GM23338 (cell line): Measurements from ENCODE around the gene ASB5. TPM values are rescaled to one million over a fixed set of nuclear protein-coding genes. Genes with fewer than 3 reads are reported as not detected.
"Not testable (repeated sequence)": the region's sequence is repeated elsewhere in the genome, so short reads cannot be mapped to it uniquely, and the experiment has no call there.

Experiments
- ATAC-seq: fragments of 200-7000 bp; cut with Tn5 transposase; 3 replicates; pipeline ENCODE4 v1.9.1; 2020
- DNase-seq: peaks from one replicate; pipeline ENCODE4 v3.0.0-alpha.2; 2015; ENCODE audit warnings: low spot score
- H2AFZ ChIP-seq: fragments of 200-600 bp; sonication (generic); 2 replicates; pipeline ENCODE4 v1.8.0; 2016; ENCODE audit warnings: antibody characterized with exemption, mild to moderate bottlenecking, moderate library complexity
- H3F3A ChIP-seq: fragments of 200-600 bp; sonication (generic); replicated peaks from 2 replicates; pipeline ENCODE4 v1.8.0; 2017; ENCODE audit warnings: antibody characterized with exemption, mixed run types, low read depth
- H3K27ac ChIP-seq: fragments of 200-600 bp; sonication (generic); 2 replicates; pipeline ENCODE4 v1.6.1; 2016; ENCODE audit warnings: low read depth
- H3K27me3 ChIP-seq: fragments of 200-600 bp; sonication (generic); 2 replicates; pipeline ENCODE4 v1.8.0; 2016; ENCODE audit warnings: mild to moderate bottlenecking, mixed run types, moderate library complexity; ENCODE audit not compliant: insufficient read depth
- H3K36me3 ChIP-seq: fragments of 200-600 bp; sonication (generic); 2 replicates; pipeline ENCODE4 v1.8.0; 2016; ENCODE audit warnings: mild to moderate bottlenecking; ENCODE audit not compliant: insufficient read depth
- H3K4me1 ChIP-seq: fragments of 200-600 bp; sonication (generic); 2 replicates; pipeline ENCODE4 v1.8.0; 2016; ENCODE audit warnings: mild to moderate bottlenecking, moderate library complexity; ENCODE audit not compliant: insufficient read depth
- H3K4me2 ChIP-seq: fragments of 200-600 bp; sonication (generic); 2 replicates; pipeline ENCODE4 v1.7.1; 2017; ENCODE audit warnings: mixed run types
- H3K4me3 ChIP-seq: fragments of 200-600 bp; sonication (generic); 2 replicates; pipeline ENCODE4 v1.6.1; 2016; ENCODE audit warnings: mixed run types
- H3K79me2 ChIP-seq: fragments of 200-600 bp; sonication (generic); replicated peaks from 2 replicates; pipeline ENCODE4 v1.8.0; 2017; ENCODE audit warnings: mild to moderate bottlenecking; ENCODE audit not compliant: insufficient read depth
- H3K9me2 ChIP-seq: fragments of 200-600 bp; sonication (generic); 2 replicates; pipeline ENCODE4 v1.8.0; 2017; ENCODE audit not compliant: insufficient read depth
- H4K20me1 ChIP-seq: fragments of 200-600 bp; sonication (generic); replicated peaks from 2 replicates; pipeline ENCODE4 v1.8.0; 2017; ENCODE audit warnings: mild to moderate bottlenecking; ENCODE audit not compliant: insufficient read depth
- H3K27ac Mint-ChIP-seq: 2 replicates; pipeline ENCODE4 v1.8.0; 2020; ENCODE audit warnings: inconsistent platforms, mild to moderate bottlenecking, moderate library complexity, mixed read lengths
- H3K27me3 Mint-ChIP-seq: 3 replicates; pipeline ENCODE4 v1.8.0; 2022; ENCODE audit warnings: low read depth, mild to moderate bottlenecking, moderate library complexity, mixed read lengths, inconsistent platforms; ENCODE audit not compliant: insufficient read depth, poor library complexity
- H3K36me3 Mint-ChIP-seq: 3 replicates; pipeline ENCODE4 v1.8.0; 2021; ENCODE audit warnings: low read depth, mild to moderate bottlenecking, inconsistent platforms, moderate library complexity, mixed read lengths
- H3K4me1 Mint-ChIP-seq: 3 replicates; pipeline ENCODE4 v1.8.0; 2020; ENCODE audit warnings: mild to moderate bottlenecking, inconsistent platforms, mixed read lengths
- H3K4me3 Mint-ChIP-seq: 3 replicates; pipeline ENCODE4 v1.8.0; 2021; ENCODE audit warnings: moderate library complexity, mild to moderate bottlenecking, inconsistent platforms, mixed read lengths
- H3K9me3 Mint-ChIP-seq: 3 replicates; pipeline ENCODE4 v1.8.0; 2020; ENCODE audit warnings: moderate library complexity, mild to moderate bottlenecking, inconsistent platforms, mixed read lengths
- JUNB ChIP-seq: IDR thresholded peaks from one replicate; pipeline ENCODE4 v1.6.1; 2016; ENCODE audit warnings: antibody characterized with exemption; ENCODE audit not compliant: unreplicated experiment
- STAT1 ChIP-seq: IDR thresholded peaks from one replicate; pipeline ENCODE4 v1.6.1; 2016; ENCODE audit warnings: antibody characterized with exemption; ENCODE audit not compliant: unreplicated experiment
- polyA plus RNA-seq: library from polyadenylated mRNA; unstranded; fragments of >200 nt; fragmentation: Nextera tagmentation; extraction: Ambion mirVana; gene quantifications from 2 replicates; pipeline ENCODE4 v1.2.1, GENCODE V29; 2016
- total RNA-seq: library from RNA; depleted of rRNA; stranded (reverse); fragments of >200 nt; shearing (Covaris generic); gene quantifications from 2 replicates; pipeline ENCODE4 v1.2.3, GENCODE V29; 2014
- TF ChIP-seq, protein P1 (sequence below): IDR thresholded peaks from one replicate; pipeline ENCODE4 v1.6.1; 2018; ENCODE audit warnings: antibody characterized with exemption; ENCODE audit not compliant: unreplicated experiment
- TF ChIP-seq, protein P2 (sequence below), 2 experiments: fragments of 200-600 bp in 1 of 2; sonication (generic) in 1 of 2; conservative IDR thresholded peaks; 2 replicates each; pipeline versions ENCODE4 v1.5.1 to v1.6.1; 2016 to 2017; ENCODE audit warnings: antibody characterized with exemption in 2 of 2, low read depth in 2 of 2, mild to moderate bottlenecking in 2 of 2, moderate library complexity in 1 of 2

The ASB5 gene
- total and polyA plus RNA-seq, 2 experiments from 2014 or later: not detected

DNA sequence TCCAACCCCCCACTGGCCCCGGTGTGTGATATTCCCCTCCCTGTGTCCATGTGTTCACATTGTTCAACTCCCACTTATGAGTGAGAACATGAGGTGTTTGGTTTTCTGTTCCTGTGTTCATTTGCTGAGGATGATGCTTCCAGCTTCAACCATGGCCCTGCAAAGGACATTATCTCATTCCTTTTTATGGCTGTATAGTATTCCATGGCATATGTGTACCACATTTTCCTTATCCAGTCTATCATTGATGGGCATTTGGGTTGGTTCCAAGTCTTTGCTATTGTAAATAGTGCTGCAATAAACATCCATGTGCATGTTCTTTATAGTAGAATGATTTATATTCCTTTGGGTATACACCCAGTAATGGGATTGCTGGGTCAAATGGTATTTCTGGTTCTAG, 10.5 kb upstream of the ASB5 start:
- H3K9me2 ChIP-seq, H3K4me3 ChIP-seq, H3K4me1 ChIP-seq, H3K4me3 Mint-ChIP-seq, H3K27ac Mint-ChIP-seq, H3F3A ChIP-seq, H3K27ac ChIP-seq, H3K36me3 ChIP-seq, DNase-seq, H3K36me3 Mint-ChIP-seq, ATAC-seq, H2AFZ ChIP-seq, H3K79me2 ChIP-seq, H3K27me3 ChIP-seq, H4K20me1 ChIP-seq, H3K4me2 ChIP-seq, H3K27me3 Mint-ChIP-seq, H3K4me1 Mint-ChIP-seq, H3K9me3 Mint-ChIP-seq: not testable (repeated sequence)

DNA sequence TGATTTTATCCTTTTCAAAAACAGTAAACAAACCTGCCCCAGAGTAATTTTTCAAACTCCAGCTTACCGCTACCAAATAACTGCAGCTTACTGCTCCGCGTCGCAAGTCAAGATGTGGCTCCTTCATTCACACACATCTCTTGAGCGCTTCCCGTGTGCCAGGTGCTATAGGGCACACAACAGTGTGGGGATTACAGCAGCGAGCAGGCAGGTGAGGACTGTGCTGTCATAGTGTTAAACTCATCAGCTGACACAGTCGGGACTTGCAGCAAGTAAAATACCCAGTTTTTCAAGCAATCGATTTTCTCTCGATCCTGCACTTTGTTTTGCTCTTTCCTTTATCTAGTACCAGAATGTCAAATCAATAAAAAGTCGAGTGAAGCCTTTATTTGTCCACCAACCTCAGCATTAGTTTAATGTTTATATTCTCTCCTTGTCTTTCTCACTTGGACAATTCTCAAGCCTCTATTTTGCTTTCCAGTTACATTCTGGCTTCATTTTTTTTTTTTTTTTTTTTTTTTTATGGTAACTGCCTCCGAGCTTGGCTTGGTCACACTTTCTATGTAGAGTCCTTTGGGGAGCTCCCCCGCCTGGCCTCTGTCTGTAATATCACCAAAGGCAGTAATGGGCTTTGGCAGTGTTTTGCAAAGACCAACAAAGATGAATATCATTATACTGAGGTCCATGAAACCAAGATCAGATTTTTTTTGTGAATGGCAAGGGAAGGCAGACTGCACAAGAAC, 8.3 kb upstream of the ASB5 start:
- Mint-ChIP-seq H3K4me1 (peaks cover 7% of the 10 kb centered on the region), H3K27ac (no peak overlapping the region), H3K4me3 (no peak overlapping the region), H3K9me3 (no peaks in the 10 kb centered on the region), H3K27me3 (no peaks in the 10 kb centered on the region), H3K36me3 (no peaks in the 10 kb centered on the region)
- no peaks in the 10 kb centered on the region for H3K36me3 ChIP-seq
- H3K9me2 ChIP-seq: no peaks in the 10 kb centered on the region
- H4K20me1 ChIP-seq: no peaks in the 10 kb centered on the region
- TF ChIP-seq, protein P1, sequence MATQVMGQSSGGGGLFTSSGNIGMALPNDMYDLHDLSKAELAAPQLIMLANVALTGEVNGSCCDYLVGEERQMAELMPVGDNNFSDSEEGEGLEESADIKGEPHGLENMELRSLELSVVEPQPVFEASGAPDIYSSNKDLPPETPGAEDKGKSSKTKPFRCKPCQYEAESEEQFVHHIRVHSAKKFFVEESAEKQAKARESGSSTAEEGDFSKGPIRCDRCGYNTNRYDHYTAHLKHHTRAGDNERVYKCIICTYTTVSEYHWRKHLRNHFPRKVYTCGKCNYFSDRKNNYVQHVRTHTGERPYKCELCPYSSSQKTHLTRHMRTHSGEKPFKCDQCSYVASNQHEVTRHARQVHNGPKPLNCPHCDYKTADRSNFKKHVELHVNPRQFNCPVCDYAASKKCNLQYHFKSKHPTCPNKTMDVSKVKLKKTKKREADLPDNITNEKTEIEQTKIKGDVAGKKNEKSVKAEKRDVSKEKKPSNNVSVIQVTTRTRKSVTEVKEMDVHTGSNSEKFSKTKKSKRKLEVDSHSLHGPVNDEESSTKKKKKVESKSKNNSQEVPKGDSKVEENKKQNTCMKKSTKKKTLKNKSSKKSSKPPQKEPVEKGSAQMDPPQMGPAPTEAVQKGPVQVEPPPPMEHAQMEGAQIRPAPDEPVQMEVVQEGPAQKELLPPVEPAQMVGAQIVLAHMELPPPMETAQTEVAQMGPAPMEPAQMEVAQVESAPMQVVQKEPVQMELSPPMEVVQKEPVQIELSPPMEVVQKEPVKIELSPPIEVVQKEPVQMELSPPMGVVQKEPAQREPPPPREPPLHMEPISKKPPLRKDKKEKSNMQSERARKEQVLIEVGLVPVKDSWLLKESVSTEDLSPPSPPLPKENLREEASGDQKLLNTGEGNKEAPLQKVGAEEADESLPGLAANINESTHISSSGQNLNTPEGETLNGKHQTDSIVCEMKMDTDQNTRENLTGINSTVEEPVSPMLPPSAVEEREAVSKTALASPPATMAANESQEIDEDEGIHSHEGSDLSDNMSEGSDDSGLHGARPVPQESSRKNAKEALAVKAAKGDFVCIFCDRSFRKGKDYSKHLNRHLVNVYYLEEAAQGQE: no peak
- no peak for TF ChIP-seq JUNB
- TF ChIP-seq, protein P2, sequence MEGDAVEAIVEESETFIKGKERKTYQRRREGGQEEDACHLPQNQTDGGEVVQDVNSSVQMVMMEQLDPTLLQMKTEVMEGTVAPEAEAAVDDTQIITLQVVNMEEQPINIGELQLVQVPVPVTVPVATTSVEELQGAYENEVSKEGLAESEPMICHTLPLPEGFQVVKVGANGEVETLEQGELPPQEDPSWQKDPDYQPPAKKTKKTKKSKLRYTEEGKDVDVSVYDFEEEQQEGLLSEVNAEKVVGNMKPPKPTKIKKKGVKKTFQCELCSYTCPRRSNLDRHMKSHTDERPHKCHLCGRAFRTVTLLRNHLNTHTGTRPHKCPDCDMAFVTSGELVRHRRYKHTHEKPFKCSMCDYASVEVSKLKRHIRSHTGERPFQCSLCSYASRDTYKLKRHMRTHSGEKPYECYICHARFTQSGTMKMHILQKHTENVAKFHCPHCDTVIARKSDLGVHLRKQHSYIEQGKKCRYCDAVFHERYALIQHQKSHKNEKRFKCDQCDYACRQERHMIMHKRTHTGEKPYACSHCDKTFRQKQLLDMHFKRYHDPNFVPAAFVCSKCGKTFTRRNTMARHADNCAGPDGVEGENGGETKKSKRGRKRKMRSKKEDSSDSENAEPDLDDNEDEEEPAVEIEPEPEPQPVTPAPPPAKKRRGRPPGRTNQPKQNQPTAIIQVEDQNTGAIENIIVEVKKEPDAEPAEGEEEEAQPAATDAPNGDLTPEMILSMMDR (conservative IDR thresholded peaks at IDR 0.05; ENCODE audit: low read depth in 2 of 2): peak; percentile 59
- TF ChIP-seq STAT1: no peak
- no peak overlapping the region for H3K4me2 ChIP-seq
- no peak overlapping the region for H3K4me3 ChIP-seq
- ATAC-seq: peak; percentile 98
- no peaks in the 10 kb centered on the region for H3K27me3 ChIP-seq
- H3K4me1 ChIP-seq: no peaks in the 10 kb centered on the region
- H3K27ac ChIP-seq: no peak overlapping the region
- H3K79me2 ChIP-seq: no peaks in the 10 kb centered on the region
- DNase-seq: peak; percentile 75
- no peaks in the 10 kb centered on the region for H3F3A ChIP-seq
- H2AFZ ChIP-seq: peak overlapping the region; percentile 88
